GM12875 (cell line): Measurements from ENCODE around the gene CDC6.

Experiments
- H3K4me3 ChIP-seq: one replicate; pipeline ENCODE4 v1.5.1; 2011; ENCODE audit warnings: low read depth, low read length, control low read depth
- TF ChIP-seq, protein P1 (sequence below): IDR thresholded peaks from 2 replicates; pipeline ENCODE4 v1.5.1; 2011; ENCODE audit warnings: low read depth, mild to moderate bottlenecking, control low read depth, inconsistent platforms, low read length, moderate library complexity, borderline replicate concordance; ENCODE audit not compliant: insufficient read depth

Gene CDC6

DNA sequence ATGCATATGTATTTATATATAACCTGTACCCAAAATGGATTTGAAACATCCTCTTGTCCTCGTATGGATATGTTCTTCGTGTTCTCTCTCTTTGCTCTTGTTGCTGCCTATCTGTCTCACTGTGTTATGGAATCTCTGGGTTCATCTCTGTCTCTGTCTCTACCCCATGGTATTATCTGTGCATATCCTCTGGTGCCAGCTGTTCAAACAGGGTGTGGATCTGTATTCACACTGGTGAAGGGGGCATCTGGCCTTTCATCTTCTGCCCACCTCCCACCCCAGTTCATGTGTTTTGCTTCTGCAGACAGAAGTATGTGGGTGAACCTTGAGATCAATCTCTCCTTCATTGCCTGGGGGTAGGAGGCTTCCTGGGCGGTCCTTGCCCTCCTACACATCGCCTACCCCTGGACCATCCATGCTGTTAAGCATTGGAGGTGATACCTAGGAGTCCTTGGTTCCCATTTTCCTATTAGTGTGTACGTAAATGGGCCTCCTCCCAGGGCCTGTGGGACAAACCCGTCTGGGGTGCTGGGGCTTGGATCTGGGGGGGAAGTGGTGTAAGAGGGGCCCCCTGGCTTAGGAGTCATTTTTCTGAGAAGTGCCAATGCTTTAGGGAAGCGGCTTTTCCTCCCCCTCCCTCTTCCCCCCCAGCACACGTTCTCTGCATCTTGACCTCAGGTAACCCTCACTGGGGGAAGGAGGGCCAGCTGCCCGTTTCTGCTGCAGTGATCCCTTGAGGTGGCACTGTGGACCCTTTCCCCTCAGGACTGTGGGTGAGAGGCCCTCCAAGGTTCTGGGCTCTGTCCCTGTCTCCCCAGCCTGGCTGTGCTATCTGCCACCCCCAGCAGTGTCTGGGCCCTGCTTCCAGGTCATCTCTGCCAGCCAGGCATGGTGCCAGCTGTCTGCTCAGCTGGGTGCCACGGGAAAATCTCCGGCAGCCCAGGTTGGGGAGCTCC lies 42.4 kb downstream of the CDC6 start:
- TF ChIP-seq, protein P1, sequence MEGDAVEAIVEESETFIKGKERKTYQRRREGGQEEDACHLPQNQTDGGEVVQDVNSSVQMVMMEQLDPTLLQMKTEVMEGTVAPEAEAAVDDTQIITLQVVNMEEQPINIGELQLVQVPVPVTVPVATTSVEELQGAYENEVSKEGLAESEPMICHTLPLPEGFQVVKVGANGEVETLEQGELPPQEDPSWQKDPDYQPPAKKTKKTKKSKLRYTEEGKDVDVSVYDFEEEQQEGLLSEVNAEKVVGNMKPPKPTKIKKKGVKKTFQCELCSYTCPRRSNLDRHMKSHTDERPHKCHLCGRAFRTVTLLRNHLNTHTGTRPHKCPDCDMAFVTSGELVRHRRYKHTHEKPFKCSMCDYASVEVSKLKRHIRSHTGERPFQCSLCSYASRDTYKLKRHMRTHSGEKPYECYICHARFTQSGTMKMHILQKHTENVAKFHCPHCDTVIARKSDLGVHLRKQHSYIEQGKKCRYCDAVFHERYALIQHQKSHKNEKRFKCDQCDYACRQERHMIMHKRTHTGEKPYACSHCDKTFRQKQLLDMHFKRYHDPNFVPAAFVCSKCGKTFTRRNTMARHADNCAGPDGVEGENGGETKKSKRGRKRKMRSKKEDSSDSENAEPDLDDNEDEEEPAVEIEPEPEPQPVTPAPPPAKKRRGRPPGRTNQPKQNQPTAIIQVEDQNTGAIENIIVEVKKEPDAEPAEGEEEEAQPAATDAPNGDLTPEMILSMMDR, result no peak
- no peak overlapping the region for H3K4me3 ChIP-seq

DNA sequence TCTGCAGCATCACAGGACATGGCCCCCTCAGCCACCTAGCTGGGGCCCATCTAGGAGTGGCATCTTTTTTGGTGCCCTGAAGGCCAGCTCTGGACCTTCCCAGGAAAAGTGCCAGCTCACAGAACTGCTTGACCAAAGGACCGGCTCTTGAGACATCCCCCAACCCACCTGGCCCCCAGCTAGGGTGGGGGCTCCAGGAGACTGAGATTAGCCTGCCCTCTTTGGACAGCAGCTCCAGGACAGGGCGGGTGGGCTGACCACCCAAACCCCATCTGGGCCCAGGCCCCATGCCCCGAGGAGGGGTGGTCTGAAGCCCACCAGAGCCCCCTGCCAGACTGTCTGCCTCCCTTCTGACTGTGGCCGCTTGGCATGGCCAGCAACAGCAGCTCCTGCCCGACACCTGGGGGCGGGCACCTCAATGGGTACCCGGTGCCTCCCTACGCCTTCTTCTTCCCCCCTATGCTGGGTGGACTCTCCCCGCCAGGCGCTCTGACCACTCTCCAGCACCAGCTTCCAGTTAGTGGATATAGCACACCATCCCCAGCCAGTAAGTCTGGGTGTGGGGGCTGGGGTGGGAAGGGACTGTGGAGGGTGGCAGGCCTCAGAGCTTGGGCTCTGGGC lies 43.3 kb downstream of the CDC6 start:
- no peak overlapping the region for H3K4me3 ChIP-seq
- TF ChIP-seq, protein P1, result no peak

DNA sequence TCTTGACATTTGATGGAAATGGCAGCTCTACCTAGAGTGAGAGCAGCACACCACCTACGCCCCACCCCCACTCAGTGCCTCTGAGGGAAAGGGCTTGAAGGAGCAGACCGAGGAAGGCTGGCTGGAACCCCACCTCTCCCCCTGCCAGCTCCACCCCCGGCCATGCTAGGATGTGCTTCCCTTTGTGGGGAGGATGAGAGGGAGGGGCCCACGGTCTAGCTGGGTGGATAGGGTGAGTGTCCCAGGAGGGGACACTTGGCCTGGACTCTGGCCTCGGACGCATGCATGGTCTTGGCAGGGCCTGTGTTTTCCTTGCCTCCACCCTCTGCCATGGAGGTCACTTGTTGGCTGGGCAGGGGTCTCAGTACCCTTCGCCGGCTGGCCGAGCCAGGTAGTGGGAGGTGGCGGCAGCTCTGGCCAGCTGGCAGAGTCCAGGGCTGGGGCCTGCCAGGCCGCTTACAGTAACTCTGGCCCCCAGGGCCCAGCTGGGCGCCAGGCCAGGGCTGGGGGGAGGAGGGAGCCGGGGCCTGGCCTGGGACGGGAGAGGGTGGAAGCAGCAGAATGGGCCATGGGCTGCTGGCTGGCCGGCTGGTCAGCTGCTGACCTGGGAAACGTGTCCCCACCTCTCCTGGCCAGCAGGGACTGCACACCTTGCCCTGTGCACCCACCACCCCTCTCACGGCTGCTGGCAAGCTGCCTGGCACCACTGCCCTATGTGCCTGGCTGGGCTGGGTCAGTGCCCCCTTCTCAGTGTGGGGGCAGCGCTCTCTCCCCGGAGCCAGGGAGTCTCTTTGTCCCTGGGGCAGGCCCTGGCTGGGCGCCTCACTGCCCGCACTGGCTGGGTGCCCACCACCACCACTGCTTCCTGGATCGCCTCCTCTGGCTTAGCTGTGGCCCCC lies 44.3 kb downstream of the CDC6 start:
- no peak overlapping the region for H3K4me3 ChIP-seq
- TF ChIP-seq, protein P1, result no peak

- H3K4me3 ChIP-seq, result no peak overlapping the region
- TF ChIP-seq, protein P1, result no peak
These were observed 46.2 kb downstream of the CDC6 start for GRCh38 chr17:40333781-40334448.

GRCh38 chr17:40335620-40336019 lies 47.9 kb downstream of the CDC6 start:
- H3K4me3 ChIP-seq, result no peak overlapping the region
- TF ChIP-seq, protein P1, result no peak

DNA sequence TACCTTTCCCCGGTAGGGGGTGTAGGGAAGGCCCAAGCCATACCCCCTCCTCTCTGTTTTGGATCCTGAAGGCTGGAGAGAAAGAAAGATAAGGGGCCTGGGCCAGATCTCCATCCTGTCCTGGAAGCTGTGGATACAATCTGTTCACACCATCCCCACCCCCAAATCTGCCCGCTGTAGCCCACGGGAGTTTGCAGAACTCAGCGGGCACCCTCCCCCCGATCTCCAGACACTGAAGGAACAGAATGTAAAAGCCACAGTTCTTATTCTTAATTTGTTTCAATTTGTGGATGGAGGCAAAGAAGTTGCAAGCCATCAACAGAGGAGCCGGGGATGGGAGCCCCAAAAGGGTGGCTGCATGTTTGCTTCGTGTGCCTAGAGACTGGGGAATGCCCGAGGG lies 49.7 kb downstream of the CDC6 start:
- TF ChIP-seq, protein P1, result no peak
- H3K4me3 ChIP-seq, result no peak overlapping the region
